GM18870 (cell line): Measurements from ENCODE around the gene TRIP10.
"Not testable (repeated sequence)": the region's sequence is repeated elsewhere in the genome, so short reads cannot be mapped to it uniquely, and the experiment has no call there.

Experiments
- ATAC-seq: cut with Tn5 transposase; IDR thresholded peaks from one replicate; pipeline ENCODE4 v1.9.1; 2021; ENCODE audit warnings: moderate library complexity; ENCODE audit not compliant: unreplicated experiment

The TRIP10 gene

DNA sequence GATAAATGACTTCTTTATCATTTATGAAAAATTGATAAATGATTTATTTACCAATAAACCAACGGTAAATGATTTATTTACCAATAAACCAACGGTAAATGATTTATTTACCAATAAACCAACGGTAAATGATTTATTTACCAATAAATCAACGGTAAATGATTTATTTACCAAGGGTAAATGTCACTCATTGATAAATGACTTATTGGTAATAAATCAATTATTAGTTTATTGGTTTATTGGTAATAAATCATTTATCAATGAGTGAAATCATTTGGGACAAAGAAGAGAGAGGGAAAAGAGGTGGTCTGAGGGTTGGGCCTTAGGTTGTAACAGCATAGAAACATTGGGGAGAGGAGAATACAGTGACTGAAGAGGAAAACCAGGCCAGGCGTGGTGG is 54.5 kb downstream of the TRIP10 start:
- ATAC-seq = no peak

DNA sequence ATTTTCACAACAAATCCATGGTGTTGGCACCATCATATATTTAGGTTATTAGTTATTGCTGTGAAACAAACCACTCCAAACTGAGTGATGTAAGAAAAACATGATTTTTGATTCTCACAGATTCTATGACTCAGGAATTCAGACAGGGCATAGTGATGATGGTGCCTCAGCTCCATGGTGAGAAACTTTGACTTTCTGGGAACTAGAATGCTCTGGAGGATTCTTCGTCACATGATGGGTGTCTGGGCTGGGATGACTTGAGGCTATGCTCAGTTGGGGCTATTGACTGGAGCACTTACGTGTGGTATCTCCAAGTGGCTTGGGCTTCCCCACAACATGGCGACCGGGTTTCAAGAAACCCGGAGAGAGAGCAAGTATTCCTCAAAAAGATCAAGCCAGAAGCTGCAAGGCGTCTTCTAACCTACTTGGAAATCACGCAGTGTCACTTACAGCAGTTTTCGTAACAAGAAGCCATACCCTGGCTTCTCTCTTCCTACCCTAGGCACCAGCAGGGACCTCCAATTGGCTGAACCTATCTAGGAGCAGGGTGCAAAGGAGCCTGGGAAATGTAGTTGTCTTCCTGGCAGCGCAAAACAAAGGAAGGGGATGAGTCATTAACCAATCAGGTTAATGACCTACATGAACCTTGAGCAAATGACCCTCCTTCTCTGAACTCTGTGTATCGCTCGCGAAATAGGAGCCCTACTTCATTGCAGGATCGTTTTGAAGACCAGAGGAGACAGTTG is 55.4 kb downstream of the TRIP10 start:
- no peak for ATAC-seq

DNA sequence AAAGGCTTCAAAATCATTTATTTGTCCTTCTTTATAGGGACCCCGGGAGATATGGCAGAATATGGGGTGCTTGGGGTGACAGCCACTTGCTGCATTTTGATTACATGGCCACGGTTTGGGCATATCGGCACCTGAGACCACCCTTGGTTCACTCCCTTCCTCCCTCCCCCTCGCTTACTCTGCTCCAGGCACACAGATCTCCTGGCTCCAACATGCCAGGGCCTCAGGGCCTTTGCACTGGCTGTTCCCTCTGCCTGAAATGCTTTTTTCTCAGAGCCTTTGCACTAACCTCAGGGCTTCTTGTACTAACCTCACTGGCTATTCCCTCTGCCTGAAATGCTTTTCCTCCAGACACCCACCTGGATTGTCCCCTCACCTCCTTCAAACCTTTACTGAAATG is 56.8 kb downstream of the TRIP10 start:
- no peak for ATAC-seq

DNA sequence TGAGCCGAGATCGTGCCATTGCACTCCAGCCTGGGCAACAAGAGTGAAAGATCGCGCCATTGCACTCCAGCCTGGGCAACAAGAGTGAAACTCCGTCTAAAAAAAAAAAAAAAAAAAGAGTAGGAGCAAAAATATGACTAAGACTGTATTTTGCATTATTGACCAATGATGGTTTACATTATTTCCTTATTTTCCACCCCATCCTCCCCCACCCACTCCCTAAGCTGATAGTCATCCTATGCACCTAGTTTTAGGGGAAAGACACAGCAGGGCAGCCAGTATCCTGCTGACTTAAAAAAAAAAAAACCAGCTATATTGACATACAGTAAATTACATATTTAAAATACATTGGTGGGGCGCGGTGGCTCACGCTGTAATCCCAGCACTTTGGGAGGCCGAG is 58.2 kb downstream of the TRIP10 start:
- no peak for ATAC-seq

DNA sequence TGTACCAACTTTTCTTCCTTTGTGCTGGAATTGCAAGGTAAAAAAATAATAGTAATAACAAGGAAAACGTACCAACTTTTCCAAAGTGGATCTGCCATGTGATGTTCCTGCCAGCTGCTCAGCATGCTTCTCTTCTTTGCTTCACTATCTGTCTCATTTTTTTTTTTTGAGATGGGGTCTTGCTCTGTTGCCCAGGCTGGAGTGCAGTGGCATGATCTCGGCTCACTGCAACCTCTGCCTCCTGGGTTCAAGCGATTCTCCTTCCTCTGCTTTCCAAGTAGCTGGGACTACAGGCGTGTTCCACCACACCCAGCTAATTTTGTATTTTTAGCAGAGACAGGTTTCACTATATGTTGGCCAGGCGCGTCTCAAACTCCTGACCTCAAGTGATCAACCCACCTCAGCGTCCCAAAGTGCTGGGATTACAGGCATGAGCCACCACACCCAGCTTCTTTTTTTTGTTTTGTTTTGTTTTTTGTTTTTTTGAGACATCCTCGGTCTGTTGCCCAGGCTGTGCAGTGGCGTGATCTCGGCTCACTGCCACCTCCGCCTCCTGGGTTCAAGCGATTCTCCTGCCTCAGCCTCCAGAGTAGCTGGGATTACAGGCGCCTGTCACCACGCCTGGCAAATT is 60.8 kb downstream of the TRIP10 start:
- ATAC-seq = not testable (repeated sequence)

DNA sequence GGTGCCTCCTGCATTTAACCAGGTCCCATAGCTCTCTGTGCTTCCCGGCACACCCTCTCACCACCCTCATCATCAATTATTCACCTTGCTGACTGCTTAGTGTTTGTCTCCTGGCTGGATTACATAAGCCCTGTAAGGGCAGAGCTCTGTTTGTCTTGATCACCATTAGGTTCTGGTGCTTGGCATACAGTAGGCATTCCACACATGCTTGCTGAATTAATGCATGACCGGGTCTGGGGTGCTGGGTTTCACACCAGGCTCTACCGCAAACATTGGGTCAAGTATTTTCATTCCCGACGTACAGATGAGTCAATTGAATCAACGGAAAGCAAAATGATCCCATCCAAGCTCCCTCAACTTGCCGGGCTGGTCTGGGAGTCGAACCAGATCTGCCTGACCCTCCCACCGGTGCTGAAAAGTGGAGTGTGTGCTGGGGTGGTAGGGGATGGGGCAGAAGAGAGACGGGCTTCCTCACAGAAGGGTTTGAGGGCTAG is 61.6 kb downstream of the TRIP10 start:
- ATAC-seq = no peak
